ACC112 (cell line): ENCODE results near the gene ERN2.

ENCODE experiments used
- H2AFZ ChIP-seq: fragments of 200-600 bp; sonication (generic); one replicate; pipeline ENCODE4 v1.6.0; 2017; ENCODE audit warnings: antibody characterized with exemption, low read length; ENCODE audit not compliant: unreplicated experiment
- H3K27ac ChIP-seq: fragments of 200-600 bp; sonication (generic); 2 replicates; pipeline ENCODE4 v1.5.1; 2014; ENCODE audit warnings: low read depth, mild to moderate bottlenecking, antibody characterized with exemption, low read length, moderate library complexity
- H3K27me3 ChIP-seq: fragments of 200-600 bp; sonication (generic); 2 replicates; pipeline ENCODE4 v1.6.1; 2014; ENCODE audit warnings: mild to moderate bottlenecking, antibody characterized with exemption, low read length, moderate library complexity, mixed read lengths; ENCODE audit not compliant: insufficient read depth
- H3K36me3 ChIP-seq: fragments of 200-600 bp; sonication (generic); 2 replicates; pipeline ENCODE4 v1.6.1; 2016; ENCODE audit warnings: mild to moderate bottlenecking, antibody characterized with exemption, low read length, moderate library complexity, mixed read lengths; ENCODE audit not compliant: insufficient read depth
- H3K4me1 ChIP-seq: fragments of 200-600 bp; sonication (generic); one replicate; pipeline ENCODE4 v1.6.1; 2016; ENCODE audit warnings: low read length, mixed read lengths; ENCODE audit not compliant: insufficient read depth, unreplicated experiment, control insufficient read depth
- H3K4me3 ChIP-seq: fragments of 200-600 bp; sonication (generic); 2 replicates; pipeline ENCODE4 v1.5.1; 2014; ENCODE audit warnings: mild to moderate bottlenecking, low read depth, low read length
- H3K79me2 ChIP-seq: fragments of 200-600 bp; sonication (generic); one replicate; pipeline ENCODE4 v1.6.0; 2016; ENCODE audit warnings: low read length; ENCODE audit not compliant: control insufficient read depth, unreplicated experiment, insufficient read depth

The ERN2 gene

DNA sequence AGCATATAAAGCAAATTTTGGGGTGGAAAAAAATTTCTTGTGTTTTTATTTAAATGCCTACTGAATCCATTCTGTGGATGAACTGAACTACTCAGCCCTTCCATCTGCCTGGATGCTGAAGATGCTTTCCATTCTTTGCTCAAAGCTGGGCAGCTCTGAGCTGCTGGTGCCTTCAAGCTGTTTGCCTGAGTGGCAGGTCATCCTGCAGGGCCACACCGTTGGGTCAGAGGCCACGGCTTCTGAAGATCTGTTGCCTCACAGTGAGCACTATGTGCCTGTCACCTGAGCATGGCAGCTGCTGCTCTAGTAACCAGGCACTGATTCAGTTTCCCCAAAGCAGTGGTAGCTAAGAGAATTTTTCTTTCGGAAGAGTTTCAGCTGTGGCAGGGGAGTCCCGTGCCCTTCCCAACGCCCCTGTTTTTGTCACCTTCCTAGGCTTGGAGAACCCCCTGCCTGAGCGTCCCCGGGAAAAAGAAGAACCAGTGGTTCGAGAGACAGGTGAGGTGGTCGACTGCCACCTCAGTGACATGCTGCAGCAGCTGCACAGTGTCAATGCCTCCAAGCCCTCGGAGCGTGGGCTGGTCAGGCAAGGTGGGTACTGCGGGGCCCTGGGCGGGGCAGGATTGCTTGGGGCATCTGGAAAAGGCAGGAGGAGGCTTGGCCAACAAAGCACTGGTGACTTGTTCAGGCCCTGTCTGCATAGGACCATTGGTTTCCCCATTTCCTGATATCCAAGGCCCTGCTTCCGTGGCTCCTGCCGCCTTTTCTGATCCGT, 25.8 kb downstream of the ERN2 start:
- no peak overlapping the region for H3K27ac ChIP-seq
- H3K79me2 ChIP-seq: peaks cover 21% of the 10 kb centered on the region
- no peaks in the 10 kb centered on the region for H3K27me3 ChIP-seq
- no peak overlapping the region for H2AFZ ChIP-seq
- H3K4me1 ChIP-seq: peaks cover 9% of the 10 kb centered on the region
- no peak overlapping the region for H3K4me3 ChIP-seq
- peaks cover 40% of the 10 kb centered on the region; the same call in 1 of the 2 replicates for H3K36me3 ChIP-seq

DNA sequence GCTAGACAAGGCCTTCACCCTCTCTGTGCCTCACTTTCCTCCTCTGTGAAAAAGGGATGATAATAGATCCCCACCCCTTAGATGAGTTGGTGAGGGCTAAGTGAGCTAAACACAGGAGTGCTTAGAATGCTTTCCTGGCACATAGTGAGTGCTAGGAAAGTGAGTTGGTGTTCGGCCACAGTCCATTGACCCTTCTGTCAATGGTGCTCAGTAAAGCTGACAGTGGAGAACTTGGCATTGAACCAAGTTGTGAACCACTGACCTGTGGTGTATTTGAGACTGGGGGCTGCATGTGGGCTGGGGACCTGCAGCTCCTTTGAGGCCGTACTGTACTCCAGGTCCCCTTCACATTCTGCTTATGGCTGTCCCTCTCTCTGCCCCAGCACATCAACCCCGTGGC, 29.5 kb downstream of the ERN2 start:
- Histone ChIP-seq H2AFZ (no peak overlapping the region), H3K27me3 (no peaks in the 10 kb centered on the region), H3K4me1 (peaks cover 26% of the 10 kb centered on the region), H3K36me3 (peaks cover 40% of the 10 kb centered on the region; the same call in 1 of the 2 replicates), H3K4me3 (no peak overlapping the region), H3K27ac (no peak overlapping the region), H3K79me2 (peaks cover 58% of the 10 kb centered on the region)

DNA sequence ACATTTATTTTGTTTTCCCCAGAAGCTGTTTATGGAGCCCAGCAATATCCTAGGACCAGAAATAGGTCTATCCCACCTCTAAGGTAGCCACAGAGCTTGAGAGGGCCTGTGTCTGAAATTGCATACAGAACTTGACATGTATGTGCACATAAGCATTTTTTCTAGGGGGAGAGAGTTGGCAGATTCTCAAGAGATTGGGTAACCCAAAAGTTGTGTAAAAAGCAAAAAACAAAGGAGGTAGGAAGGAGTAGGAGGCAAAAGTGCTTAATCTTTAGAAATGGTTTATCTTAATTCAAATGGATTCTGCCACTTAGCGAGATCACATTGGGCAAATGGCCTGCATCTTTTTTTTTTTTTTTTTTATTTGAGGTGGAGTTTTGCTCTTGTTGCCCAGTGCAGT, 30.8 kb downstream of the ERN2 start:
- H3K4me1 ChIP-seq: peaks cover 38% of the 10 kb centered on the region
- H3K27me3 ChIP-seq: no peaks in the 10 kb centered on the region
- H3K27ac ChIP-seq: no peak overlapping the region
- no peak overlapping the region for H2AFZ ChIP-seq
- no peak overlapping the region for H3K4me3 ChIP-seq
- H3K79me2 ChIP-seq: peaks cover 57% of the 10 kb centered on the region
- peaks cover 28% of the 10 kb centered on the region; the same call in 1 of the 2 replicates for H3K36me3 ChIP-seq

DNA sequence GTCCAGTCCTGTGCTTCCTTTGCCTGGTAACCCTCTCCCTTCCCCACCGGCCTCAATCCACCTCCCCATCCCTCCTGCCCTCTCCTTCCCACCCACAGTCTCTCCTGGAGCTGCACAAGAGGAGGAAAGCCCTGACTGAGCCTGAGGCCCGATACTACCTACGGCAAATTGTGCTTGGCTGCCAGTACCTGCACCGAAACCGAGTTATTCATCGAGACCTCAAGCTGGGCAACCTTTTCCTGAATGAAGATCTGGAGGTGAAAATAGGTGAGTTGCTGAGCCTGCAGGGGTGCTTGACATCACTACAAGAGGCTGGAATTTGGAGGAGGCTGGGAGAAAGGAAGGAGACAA, 33.1 kb downstream of the ERN2 start:
- Histone ChIP-seq H3K79me2 (peaks cover 56% of the 10 kb centered on the region), H2AFZ (no peak overlapping the region), H3K27me3 (no peaks in the 10 kb centered on the region), H3K4me3 (peak overlapping the region; percentile 96), H3K36me3 (peaks cover 23% of the 10 kb centered on the region; the same call in 1 of the 2 replicates), H3K27ac (no peak overlapping the region), H3K4me1 (peaks cover 46% of the 10 kb centered on the region)

- Histone ChIP-seq H3K4me1 (peaks cover 46% of the 10 kb centered on the region), H2AFZ (no peak overlapping the region), H3K36me3 (peaks cover 23% of the 10 kb centered on the region; the same call in 1 of the 2 replicates), H3K27ac (peak overlapping the region; percentile 78), H3K4me3 (peak overlapping the region; percentile 96), H3K79me2 (peaks cover 56% of the 10 kb centered on the region), H3K27me3 (no peaks in the 10 kb centered on the region)
These were observed 33.6 kb downstream of the ERN2 start for GRCh38 chr16:23679274-23679985.

- Histone ChIP-seq H3K79me2 (peaks cover 49% of the 10 kb centered on the region), H3K27me3 (no peaks in the 10 kb centered on the region), H2AFZ (peak within 1 kb of the TSS; percentile 88), H3K36me3 (peaks cover 17% of the 10 kb centered on the region; the same call in 1 of the 2 replicates), H3K4me3 (peak within 1 kb of the TSS; percentile 96), H3K4me1 (peaks cover 46% of the 10 kb centered on the region), H3K27ac (peak within 1 kb of the TSS; percentile 78)
These were observed 34.4 kb downstream of the ERN2 start, which contains the start of gene PLK1 for GRCh38 chr16:23678430-23679273. TSS of gene PLK1 (plus strand) at chr16:23678889. CDS start at chr16:23678933, 44 bp downstream.

GRCh38 chr16:23676924-23677480, 36.0 kb downstream of the ERN2 start:
- Histone ChIP-seq H2AFZ (no peak overlapping the region), H3K79me2 (peaks cover 35% of the 10 kb centered on the region), H3K36me3 (peaks cover 17% of the 10 kb centered on the region), H3K27ac (peak overlapping the region; percentile 3; the same call in 1 of the 2 replicates), H3K4me1 (peaks cover 44% of the 10 kb centered on the region), H3K27me3 (no peaks in the 10 kb centered on the region), H3K4me3 (no peak overlapping the region)

DNA sequence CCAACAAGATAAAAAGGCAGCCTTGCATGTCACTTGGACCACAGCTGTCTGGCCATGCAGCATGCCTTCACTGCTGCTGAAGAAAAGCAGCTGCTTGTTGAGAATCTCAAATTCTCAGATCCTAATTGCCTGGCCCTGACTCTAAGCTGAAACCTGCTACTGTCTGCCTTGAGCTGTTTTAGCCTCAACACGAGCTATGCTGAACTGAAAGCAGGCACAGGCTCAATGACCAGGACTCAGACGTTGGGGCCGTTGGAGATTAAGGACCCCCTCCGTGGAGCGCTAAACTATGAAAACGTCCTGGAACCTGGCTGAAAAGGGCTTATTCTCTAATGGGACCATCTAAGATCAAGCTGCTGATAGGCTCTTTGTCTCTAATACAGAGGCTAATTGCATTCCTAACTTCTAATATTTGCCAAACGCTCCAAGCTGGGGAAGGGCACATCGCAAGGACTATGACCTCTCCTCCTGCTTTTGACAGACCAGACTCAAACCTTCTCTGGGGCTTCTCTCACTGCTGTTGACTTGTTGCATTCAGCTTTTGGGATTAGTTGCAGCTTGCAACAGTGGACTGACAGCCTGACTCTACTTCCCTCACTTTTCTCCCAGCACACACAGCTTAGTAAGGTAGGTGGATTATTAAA, 38.9 kb downstream of the ERN2 start:
- no peak overlapping the region for H3K4me3 ChIP-seq
- no peaks in the 10 kb centered on the region for H3K27me3 ChIP-seq
- peaks cover 11% of the 10 kb centered on the region for H3K79me2 ChIP-seq
- H3K27ac ChIP-seq: no peak overlapping the region
- peaks cover 33% of the 10 kb centered on the region for H3K4me1 ChIP-seq
- peaks cover 20% of the 10 kb centered on the region for H3K36me3 ChIP-seq
- H2AFZ ChIP-seq: no peak overlapping the region

GRCh38 chr16:23670137-23670776, 42.8 kb downstream of the ERN2 start:
- Histone ChIP-seq H3K27ac (peak overlapping the region; percentile 66), H3K36me3 (peaks cover 37% of the 10 kb centered on the region), H3K4me3 (no peak overlapping the region), H3K4me1 (peaks cover 13% of the 10 kb centered on the region), H3K79me2 (peaks cover 5% of the 10 kb centered on the region), H3K27me3 (no peaks in the 10 kb centered on the region), H2AFZ (no peak overlapping the region)
